Neural progenitor cell (in vitro differentiated cells): ENCODE data around the gene MSLN.

ENCODE experiments used
- CTCF ChIP-seq: fragments of 200-600 bp; sonication (generic); IDR thresholded peaks from 2 replicates; pipeline ENCODE4 v1.5.1; 2017; ENCODE audit warnings: antibody characterized with exemption, mild to moderate bottlenecking
- EZH2 ChIP-seq: fragments of 200-600 bp; sonication (generic); IDR thresholded peaks from 2 replicates; pipeline ENCODE4 v1.6.1; 2017; ENCODE audit warnings: antibody characterized with exemption, mild to moderate bottlenecking, moderate library complexity

DNA sequence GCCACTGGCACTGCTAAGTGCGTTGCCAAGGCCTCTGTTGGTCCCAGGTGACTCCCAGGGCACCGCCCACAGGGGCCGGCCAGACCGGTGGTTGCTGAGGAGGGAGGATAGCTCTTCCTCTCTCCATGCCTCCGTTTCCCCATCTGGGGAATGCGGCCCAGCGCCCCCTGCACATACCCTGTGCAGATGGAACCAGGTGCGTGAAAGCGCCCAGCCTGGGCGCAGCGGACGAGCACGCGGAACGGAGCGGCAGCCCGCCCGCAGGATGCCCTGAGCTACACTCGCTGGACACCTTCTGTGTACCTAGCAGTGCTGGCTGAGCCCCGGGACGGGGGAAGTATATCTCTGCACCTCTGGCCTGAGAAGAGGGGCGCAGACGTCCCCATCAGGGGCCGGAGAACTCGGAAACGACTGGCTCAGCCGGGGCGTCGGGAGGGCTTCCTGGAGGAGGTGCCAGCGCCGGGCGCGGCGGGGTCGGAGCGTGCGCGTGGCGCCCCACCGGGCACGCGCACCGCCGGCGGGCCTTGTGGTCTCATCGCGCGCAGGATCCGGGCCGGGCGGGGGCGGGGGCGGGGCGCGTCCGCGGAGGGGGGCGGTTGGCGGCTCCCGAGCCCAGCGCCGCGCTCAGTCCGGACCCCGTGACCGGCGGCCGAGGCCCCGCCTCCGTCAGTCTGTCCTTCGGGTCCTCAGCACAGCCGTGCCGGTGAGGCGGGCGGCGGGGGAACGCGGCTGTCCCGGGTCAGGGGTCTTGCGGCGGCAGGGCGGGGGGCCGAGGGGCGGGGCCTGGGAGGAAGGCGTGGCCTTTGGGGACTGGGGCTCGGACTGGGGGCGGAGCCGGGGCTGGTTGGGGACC, 33.9 kb upstream of the MSLN start, which contains the start of the genes CCDC78 and HAGHL:
- TF ChIP-seq CTCF (no peak), EZH2 (no peak)
